ENCODE measurements around the gene MTOR. TPM values are rescaled to one million over a fixed set of nuclear protein-coding genes. Genes with fewer than 3 reads are reported as not detected.

Gene MTOR
- total and polyA plus RNA-seq, 2 of the 8 experiments (the other 6 are each of a cell fraction or from before 2014, with no cell fraction given), result 44.2 to 76.8 TPM

DNA sequence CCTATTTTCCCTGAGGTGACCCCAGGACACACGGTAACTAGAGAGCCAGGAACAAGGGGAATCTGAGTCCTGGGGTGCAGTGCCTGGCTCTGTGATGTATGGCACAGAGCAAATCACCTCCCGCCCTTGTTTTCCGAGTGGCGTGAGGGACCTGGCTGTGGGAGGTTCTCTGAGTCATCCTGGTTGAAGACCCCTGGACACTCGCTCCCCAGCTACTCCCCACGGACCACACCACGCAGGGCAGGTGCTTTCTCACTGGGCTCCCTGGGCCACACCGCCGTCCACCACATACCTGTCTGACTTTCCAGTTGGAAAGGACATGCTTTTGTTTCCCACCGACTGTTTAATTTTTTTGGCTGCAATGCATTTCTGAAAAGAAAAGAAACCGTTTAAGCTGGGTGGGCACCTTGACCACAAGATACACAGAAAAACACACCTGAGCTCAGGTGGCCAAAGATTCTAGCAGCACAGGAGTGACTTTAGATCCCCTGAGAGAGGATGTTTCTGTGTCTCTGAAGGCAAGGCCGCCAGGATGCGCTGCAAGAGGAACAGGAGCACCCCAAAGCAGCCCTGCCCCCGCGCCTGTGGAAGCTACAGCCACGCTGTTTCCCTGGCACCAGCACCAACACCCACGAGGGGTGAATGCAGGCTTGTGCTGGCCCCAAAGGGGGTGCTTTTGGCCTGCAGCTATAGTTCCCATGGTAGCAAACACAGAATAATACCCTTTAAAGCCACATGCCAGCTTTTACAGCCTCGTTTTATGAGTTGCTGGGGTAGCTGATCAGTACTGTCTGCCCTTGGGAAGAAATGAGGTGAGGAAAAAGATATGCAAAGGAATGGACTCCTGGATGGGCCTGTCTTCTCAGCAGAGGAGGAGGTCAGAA lies 194.4 kb downstream of the MTOR start (continued):
- TF ChIP-seq, protein P1, sequence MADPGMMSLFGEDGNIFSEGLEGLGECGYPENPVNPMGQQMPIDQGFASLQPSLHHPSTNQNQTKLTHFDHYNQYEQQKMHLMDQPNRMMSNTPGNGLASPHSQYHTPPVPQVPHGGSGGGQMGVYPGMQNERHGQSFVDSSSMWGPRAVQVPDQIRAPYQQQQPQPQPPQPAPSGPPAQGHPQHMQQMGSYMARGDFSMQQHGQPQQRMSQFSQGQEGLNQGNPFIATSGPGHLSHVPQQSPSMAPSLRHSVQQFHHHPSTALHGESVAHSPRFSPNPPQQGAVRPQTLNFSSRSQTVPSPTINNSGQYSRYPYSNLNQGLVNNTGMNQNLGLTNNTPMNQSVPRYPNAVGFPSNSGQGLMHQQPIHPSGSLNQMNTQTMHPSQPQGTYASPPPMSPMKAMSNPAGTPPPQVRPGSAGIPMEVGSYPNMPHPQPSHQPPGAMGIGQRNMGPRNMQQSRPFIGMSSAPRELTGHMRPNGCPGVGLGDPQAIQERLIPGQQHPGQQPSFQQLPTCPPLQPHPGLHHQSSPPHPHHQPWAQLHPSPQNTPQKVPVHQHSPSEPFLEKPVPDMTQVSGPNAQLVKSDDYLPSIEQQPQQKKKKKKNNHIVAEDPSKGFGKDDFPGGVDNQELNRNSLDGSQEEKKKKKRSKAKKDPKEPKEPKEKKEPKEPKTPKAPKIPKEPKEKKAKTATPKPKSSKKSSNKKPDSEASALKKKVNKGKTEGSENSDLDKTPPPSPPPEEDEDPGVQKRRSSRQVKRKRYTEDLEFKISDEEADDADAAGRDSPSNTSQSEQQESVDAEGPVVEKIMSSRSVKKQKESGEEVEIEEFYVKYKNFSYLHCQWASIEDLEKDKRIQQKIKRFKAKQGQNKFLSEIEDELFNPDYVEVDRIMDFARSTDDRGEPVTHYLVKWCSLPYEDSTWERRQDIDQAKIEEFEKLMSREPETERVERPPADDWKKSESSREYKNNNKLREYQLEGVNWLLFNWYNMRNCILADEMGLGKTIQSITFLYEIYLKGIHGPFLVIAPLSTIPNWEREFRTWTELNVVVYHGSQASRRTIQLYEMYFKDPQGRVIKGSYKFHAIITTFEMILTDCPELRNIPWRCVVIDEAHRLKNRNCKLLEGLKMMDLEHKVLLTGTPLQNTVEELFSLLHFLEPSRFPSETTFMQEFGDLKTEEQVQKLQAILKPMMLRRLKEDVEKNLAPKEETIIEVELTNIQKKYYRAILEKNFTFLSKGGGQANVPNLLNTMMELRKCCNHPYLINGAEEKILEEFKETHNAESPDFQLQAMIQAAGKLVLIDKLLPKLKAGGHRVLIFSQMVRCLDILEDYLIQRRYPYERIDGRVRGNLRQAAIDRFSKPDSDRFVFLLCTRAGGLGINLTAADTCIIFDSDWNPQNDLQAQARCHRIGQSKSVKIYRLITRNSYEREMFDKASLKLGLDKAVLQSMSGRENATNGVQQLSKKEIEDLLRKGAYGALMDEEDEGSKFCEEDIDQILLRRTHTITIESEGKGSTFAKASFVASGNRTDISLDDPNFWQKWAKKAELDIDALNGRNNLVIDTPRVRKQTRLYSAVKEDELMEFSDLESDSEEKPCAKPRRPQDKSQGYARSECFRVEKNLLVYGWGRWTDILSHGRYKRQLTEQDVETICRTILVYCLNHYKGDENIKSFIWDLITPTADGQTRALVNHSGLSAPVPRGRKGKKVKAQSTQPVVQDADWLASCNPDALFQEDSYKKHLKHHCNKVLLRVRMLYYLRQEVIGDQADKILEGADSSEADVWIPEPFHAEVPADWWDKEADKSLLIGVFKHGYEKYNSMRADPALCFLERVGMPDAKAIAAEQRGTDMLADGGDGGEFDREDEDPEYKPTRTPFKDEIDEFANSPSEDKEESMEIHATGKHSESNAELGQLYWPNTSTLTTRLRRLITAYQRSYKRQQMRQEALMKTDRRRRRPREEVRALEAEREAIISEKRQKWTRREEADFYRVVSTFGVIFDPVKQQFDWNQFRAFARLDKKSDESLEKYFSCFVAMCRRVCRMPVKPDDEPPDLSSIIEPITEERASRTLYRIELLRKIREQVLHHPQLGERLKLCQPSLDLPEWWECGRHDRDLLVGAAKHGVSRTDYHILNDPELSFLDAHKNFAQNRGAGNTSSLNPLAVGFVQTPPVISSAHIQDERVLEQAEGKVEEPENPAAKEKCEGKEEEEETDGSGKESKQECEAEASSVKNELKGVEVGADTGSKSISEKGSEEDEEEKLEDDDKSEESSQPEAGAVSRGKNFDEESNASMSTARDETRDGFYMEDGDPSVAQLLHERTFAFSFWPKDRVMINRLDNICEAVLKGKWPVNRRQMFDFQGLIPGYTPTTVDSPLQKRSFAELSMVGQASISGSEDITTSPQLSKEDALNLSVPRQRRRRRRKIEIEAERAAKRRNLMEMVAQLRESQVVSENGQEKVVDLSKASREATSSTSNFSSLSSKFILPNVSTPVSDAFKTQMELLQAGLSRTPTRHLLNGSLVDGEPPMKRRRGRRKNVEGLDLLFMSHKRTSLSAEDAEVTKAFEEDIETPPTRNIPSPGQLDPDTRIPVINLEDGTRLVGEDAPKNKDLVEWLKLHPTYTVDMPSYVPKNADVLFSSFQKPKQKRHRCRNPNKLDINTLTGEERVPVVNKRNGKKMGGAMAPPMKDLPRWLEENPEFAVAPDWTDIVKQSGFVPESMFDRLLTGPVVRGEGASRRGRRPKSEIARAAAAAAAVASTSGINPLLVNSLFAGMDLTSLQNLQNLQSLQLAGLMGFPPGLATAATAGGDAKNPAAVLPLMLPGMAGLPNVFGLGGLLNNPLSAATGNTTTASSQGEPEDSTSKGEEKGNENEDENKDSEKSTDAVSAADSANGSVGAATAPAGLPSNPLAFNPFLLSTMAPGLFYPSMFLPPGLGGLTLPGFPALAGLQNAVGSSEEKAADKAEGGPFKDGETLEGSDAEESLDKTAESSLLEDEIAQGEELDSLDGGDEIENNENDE (IDR thresholded peaks at IDR 0.05; ENCODE audit: insufficient replicate concordance, low read length), result no peak
- TF ChIP-seq EGR1 (IDR thresholded peaks at IDR 0.05; ENCODE audit: borderline replicate concordance, low read depth, low read length) (no peak), CHD2 (IDR thresholded peaks at IDR 0.05; ENCODE audit: low read length) (no peak), BCL11A (IDR thresholded peaks at IDR 0.05; ENCODE audit: low read depth in 2 of 2, low read length in 2 of 2) (no peak), POU5F1 (IDR thresholded peaks at IDR 0.05; ENCODE audit: low read depth, low read length) (no peak), RXRA (IDR thresholded peaks at IDR 0.05; ENCODE audit: insufficient read depth, low read depth, low read length) (no peak), FOSL1 (IDR thresholded peaks at IDR 0.05; ENCODE audit: insufficient read depth, low read depth, low read length) (no peak), HDAC2 (IDR thresholded peaks at IDR 0.05; ENCODE audit: borderline replicate concordance in 1 of 2, low read depth in 2 of 2, low read length in 2 of 2) (no peak), CHD1 (IDR thresholded peaks at IDR 0.05; ENCODE audit: low read depth, low read length) (no peak)

Measured in H1 (cell line).